Activated CD8-positive, alpha-beta memory T cell treated with anti-CD3 and anti-CD28 coated beads, Interleukin-2, amount 50 U/mL, for 24 hours (primary cell): ENCODE data around the gene XRN1.
"Not testable (repeated sequence)": the region's sequence is repeated elsewhere in the genome, so short reads cannot be mapped to it uniquely, and the experiment has no call there.

ENCODE experiments used
- DNase-seq: peaks from one replicate; pipeline ENCODE4 v3.0.0-alpha.2; 2020; ENCODE audit errors: extremely low read depth

Gene XRN1

GRCh38 chr3:142434503-142434902, 13.3 kb downstream of the XRN1 start:
- no peak for DNase-seq

GRCh38 chr3:142433110-142433509, 14.7 kb downstream of the XRN1 start:
- DNase-seq: no peak

- DNase-seq: no peak
Observed at GRCh38 chr3:142429582-142429981, 18.3 kb downstream of the XRN1 start.

- DNase-seq: no peak
Observed at GRCh38 chr3:142424754-142425153, 23.1 kb downstream of the XRN1 start.

GRCh38 chr3:142418926-142419592, 28.8 kb downstream of the XRN1 start:
- no peak for DNase-seq

- no peak for DNase-seq
Observed at GRCh38 chr3:142417302-142417701, 30.5 kb downstream of the XRN1 start.

- DNase-seq: not testable (repeated sequence)
Observed at GRCh38 chr3:142400537-142400936, 47.3 kb downstream of the XRN1 start.

- DNase-seq: no peak
Observed at GRCh38 chr3:142394921-142395622, 52.8 kb downstream of the XRN1 start.

- no peak for DNase-seq
Observed at GRCh38 chr3:142385078-142385477, 62.8 kb downstream of the XRN1 start.

- DNase-seq: no peak
Observed at GRCh38 chr3:142374687-142375086, 73.2 kb downstream of the XRN1 start.

- DNase-seq: not testable (repeated sequence)
Observed at GRCh38 chr3:142369576-142369975, 78.3 kb downstream of the XRN1 start.

- DNase-seq: no peak
Observed at GRCh38 chr3:142366434-142366833, 81.4 kb downstream of the XRN1 start.

- no peak for DNase-seq
Observed at GRCh38 chr3:142363936-142364467, 83.8 kb downstream of the XRN1 start.

GRCh38 chr3:142363433-142363832, 84.4 kb downstream of the XRN1 start:
- not testable (repeated sequence) for DNase-seq

- DNase-seq: no peak
Observed at GRCh38 chr3:142359367-142359766, 88.5 kb downstream of the XRN1 start.

- DNase-seq: no peak
Observed at GRCh38 chr3:142356818-142357217, 91.0 kb downstream of the XRN1 start.

- DNase-seq: no peak
Observed at GRCh38 chr3:142355692-142356091, 92.1 kb downstream of the XRN1 start.

- no peak for DNase-seq
Observed at GRCh38 chr3:142354076-142354475, 93.8 kb downstream of the XRN1 start.

GRCh38 chr3:142353571-142353970, 94.3 kb downstream of the XRN1 start:
- DNase-seq: no peak

- not testable (repeated sequence) for DNase-seq
Observed at GRCh38 chr3:142352698-142353097, 95.1 kb downstream of the XRN1 start.

GRCh38 chr3:142348460-142348859, 99.4 kb downstream of the XRN1 start:
- no peak for DNase-seq

- DNase-seq: no peak
Observed at GRCh38 chr3:142337994-142338393, 109.8 kb downstream of the XRN1 start.

- no peak for DNase-seq
Observed at GRCh38 chr3:142332390-142332789, 115.4 kb downstream of the XRN1 start.
